ENCODE measurements around the gene BRCC3. TPM values are rescaled to one million over a fixed set of nuclear protein-coding genes. Genes with fewer than 3 reads are reported as not detected.
A peak's percentile ranks its signal among the peaks of the same experiment; 100 is the strongest.

Gene BRCC3
- total RNA-seq, 2 experiments from 2014 or later: 30.0 to 32.5 TPM

DNA sequence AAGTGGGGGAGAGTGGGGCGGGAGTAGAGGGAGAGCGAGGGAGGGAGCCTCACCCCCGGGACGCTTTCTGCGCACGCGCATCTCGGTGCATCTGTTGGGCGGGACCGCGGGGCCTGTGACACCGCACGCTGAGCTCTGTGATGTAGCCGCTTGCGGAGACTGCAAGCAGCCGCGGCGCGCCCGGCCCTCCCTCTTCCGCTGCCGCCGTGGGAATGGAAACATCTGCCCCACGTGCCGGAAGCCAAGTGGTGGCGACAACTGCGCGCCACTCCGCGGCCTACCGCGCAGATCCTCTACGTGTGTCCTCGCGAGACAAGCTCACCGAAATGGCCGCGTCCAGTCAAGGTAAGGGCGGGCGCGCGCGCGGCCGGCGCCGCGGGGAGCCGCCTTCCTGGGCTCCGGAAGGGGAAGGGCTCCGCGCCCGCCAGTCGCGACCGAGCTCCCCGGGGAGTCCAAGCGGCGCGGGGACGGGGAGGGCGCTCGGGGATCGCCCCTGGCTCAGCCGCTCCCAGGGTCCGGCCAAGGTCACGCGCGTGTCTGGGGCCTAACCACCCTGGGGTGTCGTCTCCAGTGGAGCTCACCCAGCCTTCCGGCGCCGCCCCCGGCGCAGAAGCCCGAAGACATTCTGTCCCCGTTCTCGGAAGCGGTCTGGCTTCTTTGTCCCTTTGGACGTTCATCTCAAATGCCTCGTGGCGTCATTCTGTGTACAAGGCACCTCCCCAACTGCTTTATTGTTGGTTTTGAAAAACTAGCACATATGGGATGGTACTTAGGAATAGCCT is 44.4 kb upstream of the BRCC3 start, which contains the start of gene FUNDC2:
Gene FUNDC2 (plus strand): TSS at position 118 of the 782 bp plus-strand sequence. CDS start 95 bp downstream, at position 213.
- CTCF ChIA-PET: interaction anchor here (1.4 kb wide), 1 partner anchor 22 kb away, joined by 3 read pairs; no protein-coding TSS in a partner anchor
- POLR2A ChIA-PET: no interaction called here
- no peaks in the 10 kb centered on the region for H3K36me3 Mint-ChIP-seq (ENCODE audit: low read depth)
- peaks cover 25% of the 10 kb centered on the region for H3K4me1 Mint-ChIP-seq (ENCODE audit: low read depth)
- peak within 1 kb of the TSS; percentile 95 for H3K27ac Mint-ChIP-seq
- ATAC-seq (peak; percentile 87), DNase-seq (peak; percentile 93)
- TF ChIP-seq, protein P1, sequence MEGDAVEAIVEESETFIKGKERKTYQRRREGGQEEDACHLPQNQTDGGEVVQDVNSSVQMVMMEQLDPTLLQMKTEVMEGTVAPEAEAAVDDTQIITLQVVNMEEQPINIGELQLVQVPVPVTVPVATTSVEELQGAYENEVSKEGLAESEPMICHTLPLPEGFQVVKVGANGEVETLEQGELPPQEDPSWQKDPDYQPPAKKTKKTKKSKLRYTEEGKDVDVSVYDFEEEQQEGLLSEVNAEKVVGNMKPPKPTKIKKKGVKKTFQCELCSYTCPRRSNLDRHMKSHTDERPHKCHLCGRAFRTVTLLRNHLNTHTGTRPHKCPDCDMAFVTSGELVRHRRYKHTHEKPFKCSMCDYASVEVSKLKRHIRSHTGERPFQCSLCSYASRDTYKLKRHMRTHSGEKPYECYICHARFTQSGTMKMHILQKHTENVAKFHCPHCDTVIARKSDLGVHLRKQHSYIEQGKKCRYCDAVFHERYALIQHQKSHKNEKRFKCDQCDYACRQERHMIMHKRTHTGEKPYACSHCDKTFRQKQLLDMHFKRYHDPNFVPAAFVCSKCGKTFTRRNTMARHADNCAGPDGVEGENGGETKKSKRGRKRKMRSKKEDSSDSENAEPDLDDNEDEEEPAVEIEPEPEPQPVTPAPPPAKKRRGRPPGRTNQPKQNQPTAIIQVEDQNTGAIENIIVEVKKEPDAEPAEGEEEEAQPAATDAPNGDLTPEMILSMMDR (IDR thresholded peaks at IDR 0.05): no peak
- H3K4me3 Mint-ChIP-seq: peak within 1 kb of the TSS; percentile 85
- H3K9me3 Mint-ChIP-seq: no peaks in the 10 kb centered on the region
- intact Hi-C loops (cut with micrococcal nuclease): no loop called here
- H3K27me3 Mint-ChIP-seq: no peaks in the 10 kb centered on the region

DNA sequence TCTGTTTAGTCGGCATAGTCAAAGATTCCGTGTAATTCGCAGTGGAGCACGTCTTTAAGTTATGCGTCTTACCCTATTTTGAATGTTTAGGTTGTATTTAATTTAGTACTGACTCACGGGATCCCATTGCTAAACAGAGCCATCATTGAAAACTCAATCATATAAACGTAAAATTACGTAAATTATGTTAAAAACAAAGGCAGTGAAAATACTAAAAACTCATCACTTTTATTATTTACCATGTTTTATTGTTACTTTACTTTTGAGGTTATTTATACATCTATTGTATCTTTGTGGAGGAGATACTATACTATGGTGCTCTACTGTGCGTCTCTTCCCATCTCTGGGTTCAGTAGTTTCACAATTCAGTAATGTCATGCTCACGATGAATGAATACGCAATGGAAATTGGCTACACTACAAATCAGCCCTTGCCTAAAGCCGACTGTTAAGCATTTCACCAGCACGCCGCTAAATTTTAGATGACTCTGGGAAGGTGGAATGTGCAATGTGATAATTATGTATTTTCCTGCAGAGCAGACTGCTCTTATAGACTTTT is 43.7 kb upstream of the BRCC3 start:
- H3K4me1 Mint-ChIP-seq (ENCODE audit: low read depth): peaks cover 25% of the 10 kb centered on the region
- ATAC-seq (peak; percentile 34), DNase-seq (peak; percentile 26)
- POLR2A ChIA-PET: interaction anchor here (1.1 kb wide), 1 partner anchor 10 kb away, joined by 3 read pairs; no protein-coding TSS in a partner anchor
- no peaks in the 10 kb centered on the region for H3K36me3 Mint-ChIP-seq (ENCODE audit: low read depth)
- intact Hi-C loops (cut with micrococcal nuclease): no loop called here
- TF ChIP-seq, protein P1 (IDR thresholded peaks at IDR 0.05): no peak
- H3K4me3 Mint-ChIP-seq: peak overlapping the region; percentile 85
- H3K27me3 Mint-ChIP-seq: no peaks in the 10 kb centered on the region
- CTCF ChIA-PET: interaction anchor here (1.1 to 1.4 kb wide), 2 partner anchors 21 to 29 kb away, joined by 3 read pairs; no protein-coding TSS in a partner anchor
- H3K9me3 Mint-ChIP-seq: no peaks in the 10 kb centered on the region
- peak overlapping the region; percentile 95 for H3K27ac Mint-ChIP-seq

DNA sequence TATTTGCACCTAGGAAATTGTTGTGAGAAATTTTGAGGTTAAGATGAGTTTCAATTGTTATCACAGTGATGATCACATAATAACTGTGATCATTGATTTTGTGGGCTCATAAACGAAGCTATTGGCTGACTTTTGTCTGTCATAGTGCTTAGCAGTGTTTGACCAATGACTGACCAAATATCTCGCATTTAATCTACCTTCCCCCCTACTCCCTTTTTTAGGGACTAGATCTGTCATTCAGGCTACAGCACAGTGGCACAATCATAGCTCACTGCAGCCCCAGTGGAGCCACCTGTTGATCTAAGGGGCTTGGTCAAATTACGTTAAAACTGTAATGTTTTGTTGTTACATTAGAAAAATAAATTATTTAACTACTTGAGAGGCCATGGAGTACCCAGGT is 43.2 kb upstream of the BRCC3 start:
- Mint-ChIP-seq H3K36me3 (ENCODE audit: low read depth) (no peaks in the 10 kb centered on the region), H3K27ac (peak overlapping the region; percentile 95), H3K4me3 (peak overlapping the region; percentile 85), H3K27me3 (no peaks in the 10 kb centered on the region), H3K9me3 (no peaks in the 10 kb centered on the region), H3K4me1 (ENCODE audit: low read depth) (peaks cover 25% of the 10 kb centered on the region)
- POLR2A ChIA-PET: interaction anchor here (0.9 to 1.1 kb wide), 2 partner anchors 9 to 11 kb away, joined by 3 to 4 read pairs; no protein-coding TSS in a partner anchor
- ATAC-seq: peak; percentile 7
- CTCF ChIA-PET: interaction anchor here (1.1 to 1.4 kb wide), 2 partner anchors 20 to 29 kb away, joined by 3 read pairs; no protein-coding TSS in a partner anchor
- intact Hi-C loops (cut with micrococcal nuclease): no loop called here
- TF ChIP-seq, protein P1 (IDR thresholded peaks at IDR 0.05): no peak
- DNase-seq: peak; percentile 14

- CTCF ChIA-PET: interaction anchor here (1.1 kb wide), 1 partner anchor 28 kb away, joined by 3 read pairs; no protein-coding TSS in a partner anchor
- H3K4me3 Mint-ChIP-seq: peak overlapping the region; percentile 85
- peak overlapping the region; percentile 95 for H3K27ac Mint-ChIP-seq
- POLR2A ChIA-PET: interaction anchor here (0.9 kb wide), 1 partner anchor 10 kb away, joined by 4 read pairs; no protein-coding TSS in a partner anchor
- no peak for DNase-seq
- intact Hi-C loops (cut with micrococcal nuclease): no loop called here
- H3K27me3 Mint-ChIP-seq: no peaks in the 10 kb centered on the region
- TF ChIP-seq, protein P1 (IDR thresholded peaks at IDR 0.05): no peak
- peaks cover 27% of the 10 kb centered on the region for H3K4me1 Mint-ChIP-seq (ENCODE audit: low read depth)
- no peak for ATAC-seq
- peaks cover 3% of the 10 kb centered on the region for H3K36me3 Mint-ChIP-seq (ENCODE audit: low read depth)
- H3K9me3 Mint-ChIP-seq: no peaks in the 10 kb centered on the region
Observed at GRCh38 chrX:155028877-155029291, 42.4 kb upstream of the BRCC3 start.
